ENCODE results near the gene GRK6. TPM values are rescaled to one million over a fixed set of nuclear protein-coding genes. Genes with fewer than 3 reads are reported as not detected.

The GRK6 gene
- total and polyA plus RNA-seq, 9 of the 15 experiments (the other 6 are each of a cell fraction or from before 2014, with no cell fraction given): 0.63 to 122 (median 44.5) TPM

DNA sequence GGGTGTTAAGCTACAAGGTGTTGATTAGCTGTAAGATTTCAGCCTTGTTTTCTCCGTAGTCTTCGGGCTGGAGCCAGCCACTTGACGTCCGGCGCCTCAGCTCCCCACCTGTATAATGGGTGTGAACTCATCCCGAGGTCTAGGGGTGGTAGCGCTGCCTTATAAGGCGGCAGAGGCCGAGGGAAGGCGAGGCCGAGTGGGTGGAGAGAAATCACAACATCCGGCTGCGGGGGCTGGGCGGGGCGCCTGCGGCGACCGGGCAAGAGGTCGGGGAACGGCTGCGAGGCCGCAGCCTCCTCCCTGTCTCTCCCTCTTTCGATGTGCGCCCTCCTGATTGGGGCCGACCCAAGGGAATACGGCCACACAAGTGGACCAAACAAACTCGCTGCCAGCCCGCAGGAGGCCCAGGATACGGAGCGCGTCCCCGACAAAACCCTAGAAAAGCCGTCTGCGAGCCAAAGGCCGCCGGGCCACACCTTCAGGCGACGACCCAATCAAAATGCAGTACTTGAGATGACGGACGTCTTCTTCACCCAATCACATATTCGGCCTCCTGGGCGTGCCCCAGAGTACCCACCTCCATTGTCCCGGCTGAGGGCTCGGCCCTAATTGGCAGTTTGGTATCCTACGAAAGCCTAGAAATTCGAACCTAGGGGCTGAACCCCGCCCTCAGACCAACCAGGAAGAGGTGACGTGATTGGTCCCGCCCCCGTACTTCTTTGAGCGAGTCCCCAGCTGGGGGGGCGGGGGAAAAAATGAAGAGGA lies 493 bp upstream of the GRK6 start (continued):
- TF ChIP-seq, protein P1, sequence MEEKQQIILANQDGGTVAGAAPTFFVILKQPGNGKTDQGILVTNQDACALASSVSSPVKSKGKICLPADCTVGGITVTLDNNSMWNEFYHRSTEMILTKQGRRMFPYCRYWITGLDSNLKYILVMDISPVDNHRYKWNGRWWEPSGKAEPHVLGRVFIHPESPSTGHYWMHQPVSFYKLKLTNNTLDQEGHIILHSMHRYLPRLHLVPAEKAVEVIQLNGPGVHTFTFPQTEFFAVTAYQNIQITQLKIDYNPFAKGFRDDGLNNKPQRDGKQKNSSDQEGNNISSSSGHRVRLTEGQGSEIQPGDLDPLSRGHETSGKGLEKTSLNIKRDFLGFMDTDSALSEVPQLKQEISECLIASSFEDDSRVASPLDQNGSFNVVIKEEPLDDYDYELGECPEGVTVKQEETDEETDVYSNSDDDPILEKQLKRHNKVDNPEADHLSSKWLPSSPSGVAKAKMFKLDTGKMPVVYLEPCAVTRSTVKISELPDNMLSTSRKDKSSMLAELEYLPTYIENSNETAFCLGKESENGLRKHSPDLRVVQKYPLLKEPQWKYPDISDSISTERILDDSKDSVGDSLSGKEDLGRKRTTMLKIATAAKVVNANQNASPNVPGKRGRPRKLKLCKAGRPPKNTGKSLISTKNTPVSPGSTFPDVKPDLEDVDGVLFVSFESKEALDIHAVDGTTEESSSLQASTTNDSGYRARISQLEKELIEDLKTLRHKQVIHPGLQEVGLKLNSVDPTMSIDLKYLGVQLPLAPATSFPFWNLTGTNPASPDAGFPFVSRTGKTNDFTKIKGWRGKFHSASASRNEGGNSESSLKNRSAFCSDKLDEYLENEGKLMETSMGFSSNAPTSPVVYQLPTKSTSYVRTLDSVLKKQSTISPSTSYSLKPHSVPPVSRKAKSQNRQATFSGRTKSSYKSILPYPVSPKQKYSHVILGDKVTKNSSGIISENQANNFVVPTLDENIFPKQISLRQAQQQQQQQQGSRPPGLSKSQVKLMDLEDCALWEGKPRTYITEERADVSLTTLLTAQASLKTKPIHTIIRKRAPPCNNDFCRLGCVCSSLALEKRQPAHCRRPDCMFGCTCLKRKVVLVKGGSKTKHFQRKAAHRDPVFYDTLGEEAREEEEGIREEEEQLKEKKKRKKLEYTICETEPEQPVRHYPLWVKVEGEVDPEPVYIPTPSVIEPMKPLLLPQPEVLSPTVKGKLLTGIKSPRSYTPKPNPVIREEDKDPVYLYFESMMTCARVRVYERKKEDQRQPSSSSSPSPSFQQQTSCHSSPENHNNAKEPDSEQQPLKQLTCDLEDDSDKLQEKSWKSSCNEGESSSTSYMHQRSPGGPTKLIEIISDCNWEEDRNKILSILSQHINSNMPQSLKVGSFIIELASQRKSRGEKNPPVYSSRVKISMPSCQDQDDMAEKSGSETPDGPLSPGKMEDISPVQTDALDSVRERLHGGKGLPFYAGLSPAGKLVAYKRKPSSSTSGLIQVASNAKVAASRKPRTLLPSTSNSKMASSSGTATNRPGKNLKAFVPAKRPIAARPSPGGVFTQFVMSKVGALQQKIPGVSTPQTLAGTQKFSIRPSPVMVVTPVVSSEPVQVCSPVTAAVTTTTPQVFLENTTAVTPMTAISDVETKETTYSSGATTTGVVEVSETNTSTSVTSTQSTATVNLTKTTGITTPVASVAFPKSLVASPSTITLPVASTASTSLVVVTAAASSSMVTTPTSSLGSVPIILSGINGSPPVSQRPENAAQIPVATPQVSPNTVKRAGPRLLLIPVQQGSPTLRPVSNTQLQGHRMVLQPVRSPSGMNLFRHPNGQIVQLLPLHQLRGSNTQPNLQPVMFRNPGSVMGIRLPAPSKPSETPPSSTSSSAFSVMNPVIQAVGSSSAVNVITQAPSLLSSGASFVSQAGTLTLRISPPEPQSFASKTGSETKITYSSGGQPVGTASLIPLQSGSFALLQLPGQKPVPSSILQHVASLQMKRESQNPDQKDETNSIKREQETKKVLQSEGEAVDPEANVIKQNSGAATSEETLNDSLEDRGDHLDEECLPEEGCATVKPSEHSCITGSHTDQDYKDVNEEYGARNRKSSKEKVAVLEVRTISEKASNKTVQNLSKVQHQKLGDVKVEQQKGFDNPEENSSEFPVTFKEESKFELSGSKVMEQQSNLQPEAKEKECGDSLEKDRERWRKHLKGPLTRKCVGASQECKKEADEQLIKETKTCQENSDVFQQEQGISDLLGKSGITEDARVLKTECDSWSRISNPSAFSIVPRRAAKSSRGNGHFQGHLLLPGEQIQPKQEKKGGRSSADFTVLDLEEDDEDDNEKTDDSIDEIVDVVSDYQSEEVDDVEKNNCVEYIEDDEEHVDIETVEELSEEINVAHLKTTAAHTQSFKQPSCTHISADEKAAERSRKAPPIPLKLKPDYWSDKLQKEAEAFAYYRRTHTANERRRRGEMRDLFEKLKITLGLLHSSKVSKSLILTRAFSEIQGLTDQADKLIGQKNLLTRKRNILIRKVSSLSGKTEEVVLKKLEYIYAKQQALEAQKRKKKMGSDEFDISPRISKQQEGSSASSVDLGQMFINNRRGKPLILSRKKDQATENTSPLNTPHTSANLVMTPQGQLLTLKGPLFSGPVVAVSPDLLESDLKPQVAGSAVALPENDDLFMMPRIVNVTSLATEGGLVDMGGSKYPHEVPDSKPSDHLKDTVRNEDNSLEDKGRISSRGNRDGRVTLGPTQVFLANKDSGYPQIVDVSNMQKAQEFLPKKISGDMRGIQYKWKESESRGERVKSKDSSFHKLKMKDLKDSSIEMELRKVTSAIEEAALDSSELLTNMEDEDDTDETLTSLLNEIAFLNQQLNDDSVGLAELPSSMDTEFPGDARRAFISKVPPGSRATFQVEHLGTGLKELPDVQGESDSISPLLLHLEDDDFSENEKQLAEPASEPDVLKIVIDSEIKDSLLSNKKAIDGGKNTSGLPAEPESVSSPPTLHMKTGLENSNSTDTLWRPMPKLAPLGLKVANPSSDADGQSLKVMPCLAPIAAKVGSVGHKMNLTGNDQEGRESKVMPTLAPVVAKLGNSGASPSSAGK (IDR thresholded peaks at IDR 0.05): peak; percentile 74
- no peak for TF ChIP-seq TRIM24 (IDR thresholded peaks at IDR 0.05)
- no peak for TF ChIP-seq HMG20A (CRISPR knock-in tag; conservative IDR thresholded peaks at IDR 0.05)
- TF ChIP-seq, protein P2, sequence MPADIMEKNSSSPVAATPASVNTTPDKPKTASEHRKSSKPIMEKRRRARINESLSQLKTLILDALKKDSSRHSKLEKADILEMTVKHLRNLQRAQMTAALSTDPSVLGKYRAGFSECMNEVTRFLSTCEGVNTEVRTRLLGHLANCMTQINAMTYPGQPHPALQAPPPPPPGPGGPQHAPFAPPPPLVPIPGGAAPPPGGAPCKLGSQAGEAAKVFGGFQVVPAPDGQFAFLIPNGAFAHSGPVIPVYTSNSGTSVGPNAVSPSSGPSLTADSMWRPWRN (IDR thresholded peaks at IDR 0.05; ENCODE audit: low read depth): peak; percentile 46
- TF ChIP-seq HDAC8 (tag; IDR thresholded peaks at IDR 0.05): no peak
- TF ChIP-seq BCL6 (CRISPR knock-in tag; IDR thresholded peaks at IDR 0.05): no peak

Measured in K562 (cell line).